Hepatic stellate cell (primary cell): ENCODE data around the gene AOC3.
A peak's percentile ranks its signal among the peaks of the same experiment; 100 is the strongest.

Experiments used
- DNase-seq: peaks from one replicate; pipeline ENCODE4 v3.0.0; 2011; ENCODE audit warnings: low spot score

Gene AOC3, protein sequence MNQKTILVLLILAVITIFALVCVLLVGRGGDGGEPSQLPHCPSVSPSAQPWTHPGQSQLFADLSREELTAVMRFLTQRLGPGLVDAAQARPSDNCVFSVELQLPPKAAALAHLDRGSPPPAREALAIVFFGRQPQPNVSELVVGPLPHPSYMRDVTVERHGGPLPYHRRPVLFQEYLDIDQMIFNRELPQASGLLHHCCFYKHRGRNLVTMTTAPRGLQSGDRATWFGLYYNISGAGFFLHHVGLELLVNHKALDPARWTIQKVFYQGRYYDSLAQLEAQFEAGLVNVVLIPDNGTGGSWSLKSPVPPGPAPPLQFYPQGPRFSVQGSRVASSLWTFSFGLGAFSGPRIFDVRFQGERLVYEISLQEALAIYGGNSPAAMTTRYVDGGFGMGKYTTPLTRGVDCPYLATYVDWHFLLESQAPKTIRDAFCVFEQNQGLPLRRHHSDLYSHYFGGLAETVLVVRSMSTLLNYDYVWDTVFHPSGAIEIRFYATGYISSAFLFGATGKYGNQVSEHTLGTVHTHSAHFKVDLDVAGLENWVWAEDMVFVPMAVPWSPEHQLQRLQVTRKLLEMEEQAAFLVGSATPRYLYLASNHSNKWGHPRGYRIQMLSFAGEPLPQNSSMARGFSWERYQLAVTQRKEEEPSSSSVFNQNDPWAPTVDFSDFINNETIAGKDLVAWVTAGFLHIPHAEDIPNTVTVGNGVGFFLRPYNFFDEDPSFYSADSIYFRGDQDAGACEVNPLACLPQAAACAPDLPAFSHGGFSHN

DNA sequence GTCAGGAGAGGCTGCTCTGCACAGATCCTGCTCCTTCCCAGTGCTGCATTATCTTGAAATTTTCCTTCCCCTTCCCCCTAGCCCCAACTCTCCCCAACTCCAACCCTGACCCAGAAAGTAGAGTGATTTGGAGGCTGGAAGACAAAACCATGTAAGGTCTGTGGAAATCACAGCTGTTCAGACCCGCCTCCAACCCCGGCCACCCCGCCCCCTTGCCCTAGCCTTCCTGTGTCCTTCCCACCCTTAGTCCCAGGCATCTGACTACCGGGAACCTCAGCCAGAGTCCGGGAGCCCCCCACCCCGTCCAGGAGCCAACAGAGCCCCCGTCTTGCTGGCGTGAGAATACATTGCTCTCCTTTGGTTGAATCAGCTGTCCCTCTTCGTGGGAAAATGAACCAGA is at the start of gene AOC3:
Gene AOC3 (plus strand): TSS at position 246 of the 400 bp plus-strand sequence. CDS start 145 bp downstream, at position 391.
- no peak for DNase-seq

DNA sequence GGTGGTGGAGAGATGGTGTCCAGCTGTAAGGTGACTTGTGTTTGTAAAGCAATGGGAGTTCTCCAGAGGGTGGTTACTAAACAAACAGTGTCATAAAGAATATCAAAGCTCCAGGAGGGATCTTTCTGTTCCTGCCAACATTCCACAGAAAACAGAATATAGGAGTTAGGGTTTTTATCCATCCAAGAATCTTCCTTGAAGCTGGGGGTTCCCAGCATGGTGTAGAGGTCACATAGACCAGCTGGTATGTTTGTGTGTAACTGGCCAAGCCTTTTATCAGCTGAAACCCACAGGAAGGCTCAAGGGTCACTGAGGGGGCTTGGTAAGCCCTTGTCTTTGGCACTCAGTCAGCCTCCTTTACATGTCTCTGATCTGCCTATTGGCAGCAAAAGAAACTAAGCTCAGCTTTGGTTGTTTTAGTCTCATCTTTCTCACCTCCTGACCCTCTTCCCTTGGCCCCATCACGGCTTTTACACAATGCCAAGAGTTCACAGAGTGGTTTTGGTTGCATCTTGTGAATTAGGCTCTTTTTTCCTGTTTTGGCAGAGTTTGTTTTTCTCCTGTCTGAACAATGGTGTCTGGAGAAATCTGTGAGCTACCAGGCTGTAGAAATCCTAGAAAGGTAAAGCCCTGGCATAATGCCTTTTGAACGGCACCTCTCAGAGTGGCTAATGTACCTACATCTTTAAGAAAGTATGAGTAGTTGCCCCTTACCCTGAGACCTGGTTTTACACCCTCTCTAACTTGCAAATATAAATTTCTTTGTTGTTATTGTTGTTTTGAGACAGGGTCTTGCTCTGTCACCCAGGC is 47.7 kb upstream of the AOC3 start:
- DNase-seq: no peak

DNA sequence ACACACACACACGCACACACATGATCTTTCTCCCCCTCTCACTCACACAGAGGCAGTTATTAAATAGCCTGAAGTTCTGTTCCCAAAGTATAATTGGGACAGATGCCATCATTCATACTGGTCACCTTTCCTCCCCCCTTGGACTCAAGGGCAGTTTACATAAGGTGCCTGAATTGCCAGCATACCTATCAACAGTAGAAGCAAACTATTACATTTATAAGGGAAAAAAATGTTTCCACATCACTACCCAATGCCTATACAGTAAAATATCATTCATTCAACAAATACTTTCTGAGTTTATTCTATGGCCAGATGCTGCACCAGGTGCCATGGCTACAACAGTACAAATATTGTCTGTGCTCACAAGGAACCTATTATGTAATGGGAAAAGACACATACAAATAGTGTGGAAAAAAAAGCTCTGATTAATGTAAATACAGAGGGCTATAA is 46.1 kb upstream of the AOC3 start:
- no peak for DNase-seq

DNA sequence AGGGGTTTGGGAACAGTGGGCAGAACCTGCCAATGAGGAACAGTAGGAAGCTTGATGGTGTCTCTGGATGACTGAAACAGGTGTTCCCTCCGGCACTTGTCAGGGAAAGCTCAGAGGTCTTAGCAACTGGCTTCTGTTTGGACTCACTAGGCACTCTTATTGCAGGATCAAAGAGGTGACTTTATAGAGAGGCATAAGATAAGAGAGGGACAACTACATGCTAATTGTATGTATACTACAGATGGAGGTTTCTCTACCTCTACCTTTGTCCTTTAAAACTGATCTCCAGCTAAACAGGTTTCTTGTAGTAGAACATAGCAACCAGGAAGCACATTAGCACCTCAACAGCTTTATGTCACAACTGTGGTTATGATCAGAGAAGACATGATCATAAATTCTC is 44.8 kb upstream of the AOC3 start:
- DNase-seq: no peak

DNA sequence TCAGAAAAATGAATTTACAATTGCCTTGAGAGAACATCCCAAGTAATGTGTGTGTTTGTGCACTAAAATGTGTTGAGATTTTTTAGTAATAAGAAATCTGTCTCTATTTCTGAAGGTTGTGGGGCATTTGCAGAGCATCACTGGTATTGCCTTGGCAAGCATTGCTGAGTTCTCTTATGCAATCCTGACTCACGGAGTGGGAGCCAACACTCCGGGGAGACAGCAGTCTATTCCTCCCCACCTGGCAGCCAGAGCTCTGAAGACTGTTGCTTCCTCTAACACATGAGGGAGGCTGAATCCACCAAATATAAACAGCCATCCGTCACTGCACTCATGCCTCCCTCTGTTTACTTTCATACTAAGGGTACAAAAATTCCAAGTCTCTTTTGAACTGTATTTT is 41.7 kb upstream of the AOC3 start:
- peak; percentile 62 for DNase-seq

DNA sequence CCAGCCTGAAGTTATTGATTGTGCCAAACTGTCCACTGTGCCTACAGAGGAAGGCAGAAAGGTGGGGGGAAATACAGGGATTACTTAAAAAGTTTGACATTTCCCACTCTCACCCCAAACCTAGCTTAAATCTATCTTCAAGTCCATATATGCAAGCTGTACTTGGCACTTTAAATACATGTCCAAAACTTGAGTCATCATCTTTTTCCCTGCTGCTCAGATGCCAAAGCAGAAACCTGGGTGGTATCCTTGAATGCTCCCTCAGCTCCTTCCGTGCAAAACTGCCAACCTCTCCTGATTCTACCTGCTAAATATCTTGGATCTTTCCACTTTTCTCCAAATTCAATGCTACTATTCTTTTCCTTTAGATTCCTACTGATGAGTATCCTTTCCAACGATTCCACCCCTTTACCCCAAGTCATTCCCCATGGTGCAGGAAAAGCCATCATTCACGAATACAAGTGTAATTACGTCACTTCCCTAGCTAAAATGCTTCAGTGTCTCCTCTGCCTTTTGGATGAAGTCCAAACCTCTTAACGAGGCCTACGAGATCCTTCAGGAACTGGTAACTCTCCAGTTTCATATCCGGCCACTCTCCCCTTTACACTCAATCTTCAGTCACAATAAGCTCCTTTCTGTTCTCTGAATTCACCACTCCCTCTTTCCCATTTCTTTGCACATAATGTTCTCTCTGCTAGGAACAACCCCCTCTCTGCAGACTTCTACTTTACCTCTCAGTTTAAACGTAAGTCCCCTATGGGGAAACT is 36.2 kb upstream of the AOC3 start:
- DNase-seq: peak; percentile 46

DNA sequence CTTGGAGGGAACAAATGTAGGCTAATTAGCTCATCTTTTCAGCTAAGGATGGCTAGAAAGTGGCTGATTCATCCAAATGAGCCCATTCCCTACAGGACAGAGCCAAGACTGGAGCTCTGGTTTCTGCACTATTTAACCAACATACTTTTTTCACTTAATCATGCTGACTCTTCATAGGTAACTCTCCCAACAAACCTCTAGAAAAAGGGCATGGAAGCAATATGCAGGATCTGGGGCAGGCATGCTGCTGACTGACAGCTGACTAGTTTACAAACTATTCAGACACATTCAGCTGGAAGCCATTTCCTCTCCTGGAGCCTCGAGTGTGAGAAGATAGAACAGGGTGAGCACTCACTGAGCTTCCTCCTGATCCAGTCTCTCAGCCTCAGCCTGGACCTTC is 33.1 kb upstream of the AOC3 start:
- peak; percentile 26 for DNase-seq

DNA sequence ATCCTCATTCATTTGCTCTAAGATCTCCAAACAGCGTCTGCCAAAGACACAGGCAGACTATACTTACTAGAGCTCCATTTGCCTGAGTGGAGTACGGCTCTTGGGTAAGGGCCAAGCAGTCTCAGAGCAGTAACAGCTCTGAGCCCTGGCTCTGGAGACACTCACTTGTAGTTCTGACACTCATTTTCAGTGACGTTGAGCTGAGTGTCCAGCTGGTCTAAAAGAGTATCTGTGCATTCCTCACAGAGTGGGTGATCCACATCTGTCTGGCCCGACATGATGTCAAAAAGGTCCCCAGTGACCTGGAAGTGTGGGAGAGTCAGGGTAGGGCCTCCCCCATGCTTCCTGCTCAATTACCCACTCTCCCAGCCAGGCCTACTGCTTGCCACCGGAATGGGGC is 32.6 kb upstream of the AOC3 start:
- peak; percentile 47 for DNase-seq

DNA sequence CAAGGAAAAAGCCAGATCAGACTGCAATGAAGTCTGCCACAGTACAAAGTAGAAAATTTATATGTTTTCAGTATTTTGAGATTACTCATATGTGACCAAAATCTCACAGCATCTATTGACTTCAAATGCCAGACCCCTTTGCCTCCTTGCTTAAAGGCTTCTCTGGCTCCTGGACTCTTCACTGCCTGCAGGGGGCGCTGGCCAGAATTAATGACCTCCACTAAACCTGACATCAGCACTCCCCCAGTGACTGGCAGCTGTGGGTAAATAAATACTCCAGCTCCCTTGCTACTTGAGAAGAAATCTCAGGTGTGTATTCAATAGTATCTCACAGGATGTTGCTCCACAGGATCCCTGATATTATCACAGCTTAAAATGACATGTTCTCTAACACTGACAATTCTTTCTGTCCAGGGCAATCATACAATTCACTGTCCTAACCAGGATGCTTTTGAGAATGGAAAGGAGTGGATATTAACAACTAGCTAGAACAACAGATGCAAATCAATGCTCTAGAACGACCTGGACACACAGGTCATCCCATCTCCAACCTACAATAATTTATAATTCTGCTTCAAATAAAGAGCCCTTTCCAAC is 31.0 kb upstream of the AOC3 start:
- DNase-seq: peak; percentile 27

DNA sequence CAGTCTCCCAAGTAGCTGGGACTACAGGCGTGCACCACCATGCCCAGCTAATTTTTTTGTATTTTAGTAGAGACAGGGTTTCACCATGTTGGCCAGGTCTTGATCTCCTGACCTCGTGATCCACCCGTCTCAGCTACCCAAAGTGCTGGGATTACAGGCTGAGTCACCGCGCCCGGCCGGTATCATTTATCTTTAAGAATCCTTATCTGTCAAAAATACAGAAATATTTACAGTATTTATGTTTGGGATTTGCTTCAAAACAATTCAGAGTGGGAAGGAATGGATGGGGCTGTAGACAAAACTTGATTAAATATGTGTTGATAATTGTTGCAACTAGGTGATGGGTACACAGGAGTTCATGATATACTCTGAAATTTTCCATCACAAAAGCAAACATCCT is 29.8 kb upstream of the AOC3 start:
- DNase-seq: no peak

DNA sequence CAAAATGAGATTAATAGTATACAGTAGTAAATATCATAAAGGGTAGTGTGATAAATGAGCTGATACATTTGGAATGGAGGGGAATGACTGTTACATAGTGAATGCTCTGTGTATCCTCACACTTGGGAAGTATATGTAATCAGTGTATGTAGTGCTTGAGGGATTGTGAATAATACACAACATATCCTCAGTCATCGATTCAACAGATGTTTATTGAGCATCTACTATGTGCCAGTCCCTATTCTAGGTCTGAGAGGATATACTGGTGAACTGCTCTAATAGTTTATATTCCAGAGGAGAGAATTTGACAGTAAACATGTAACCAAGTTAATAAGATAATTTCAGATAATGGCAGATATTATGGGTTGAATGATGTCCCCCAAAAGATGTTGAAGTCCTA is 23.5 kb upstream of the AOC3 start:
- DNase-seq: no peak

DNA sequence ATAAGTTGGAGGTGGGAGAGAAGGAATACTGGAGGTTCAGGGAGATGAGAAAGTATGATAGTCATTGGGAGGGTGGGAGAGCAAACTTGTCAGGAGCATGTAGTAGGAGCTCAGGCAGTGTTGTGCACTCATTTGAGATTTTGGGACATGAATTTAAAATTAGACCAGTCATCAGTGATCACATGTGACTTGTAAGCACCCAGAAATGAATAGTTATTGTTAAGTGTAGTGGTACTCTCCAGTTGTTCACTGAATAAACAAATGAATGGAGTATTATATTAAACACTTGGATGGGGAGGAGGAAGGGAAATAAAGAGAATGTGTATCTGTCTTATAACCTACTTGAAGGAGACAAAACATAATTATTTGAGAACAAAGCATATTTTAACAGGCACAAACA is 20.0 kb upstream of the AOC3 start:
- DNase-seq: no peak

DNA sequence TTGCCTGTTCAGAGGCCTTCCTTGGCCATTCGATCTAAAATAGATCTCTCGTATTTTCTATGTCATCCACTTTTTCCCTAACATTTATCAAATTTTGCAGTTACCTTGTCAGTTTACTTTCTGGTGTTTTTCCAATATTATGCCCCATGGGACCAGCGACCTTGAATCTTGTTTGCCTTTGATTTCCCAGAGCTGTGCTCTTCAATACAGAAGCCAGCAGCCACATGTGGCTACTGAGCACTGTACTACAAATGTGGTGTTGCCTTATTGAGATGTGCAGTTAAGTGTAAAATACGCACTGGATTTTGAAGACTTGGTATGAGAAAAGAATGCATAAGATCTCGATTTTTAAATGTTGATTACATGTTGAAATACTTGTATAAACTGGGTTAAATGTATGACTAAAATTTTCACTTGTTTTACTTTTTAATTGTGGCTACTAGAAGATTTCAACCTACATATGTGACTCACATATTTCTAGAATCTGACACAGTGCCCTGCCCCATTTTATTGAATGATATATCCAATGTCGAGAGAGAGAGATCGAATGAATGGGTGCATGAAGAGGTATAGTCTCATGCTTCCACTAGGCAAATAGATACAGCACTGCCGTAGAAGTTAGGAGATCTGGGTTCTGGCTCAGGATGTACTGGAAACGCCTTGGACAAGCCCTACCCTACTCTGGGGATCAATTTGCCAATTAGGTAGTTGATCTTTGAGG is 18.6 kb upstream of the AOC3 start:
- no peak for DNase-seq

DNA sequence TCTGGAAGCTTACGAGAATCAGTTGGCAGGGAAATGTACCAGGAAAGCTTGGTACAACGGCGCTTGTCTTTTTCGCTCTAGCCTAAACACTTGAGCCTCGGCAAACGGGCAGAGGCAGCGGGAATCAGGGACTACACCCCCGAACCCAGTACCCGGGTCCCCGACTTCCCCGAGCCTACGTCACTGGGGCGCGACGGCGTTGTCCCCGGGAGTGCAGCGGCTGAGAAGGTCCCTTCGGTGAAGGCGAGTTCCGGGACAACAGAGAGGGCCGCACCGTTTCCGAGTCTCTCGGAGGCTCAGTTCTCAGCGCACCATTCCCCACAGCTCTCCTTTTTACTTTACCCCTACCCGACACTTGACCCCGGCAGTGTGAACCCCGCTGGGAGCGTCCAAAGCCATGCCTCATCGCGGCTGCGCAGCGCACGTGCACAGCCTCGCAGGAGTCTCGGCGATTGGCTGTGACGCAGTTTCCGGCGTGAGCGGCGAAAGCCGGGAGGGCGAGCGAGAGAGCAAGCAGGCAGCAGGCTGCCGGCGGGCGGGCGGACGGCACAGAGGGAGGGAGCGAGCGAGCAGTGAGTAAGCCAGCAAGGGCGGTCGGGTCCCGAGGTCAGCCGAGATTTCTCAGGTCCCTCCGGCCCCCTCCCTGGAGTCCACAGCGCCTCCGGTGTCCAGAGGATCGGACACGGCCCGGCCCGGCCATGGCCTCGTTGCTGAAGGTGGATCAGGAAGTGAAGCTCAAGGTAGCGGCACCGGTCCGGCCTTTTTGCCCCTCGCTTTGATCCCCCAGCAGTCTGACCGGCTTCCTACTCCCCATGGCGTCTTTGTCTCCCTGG is 17.8 kb upstream of the AOC3 start, which contains the start of gene PSME3:
Gene PSME3 (plus strand): TSS at position 464 of the 833 bp plus-strand sequence. CDS start 235 bp downstream, at position 699.
- peak; percentile 94 for DNase-seq

DNA sequence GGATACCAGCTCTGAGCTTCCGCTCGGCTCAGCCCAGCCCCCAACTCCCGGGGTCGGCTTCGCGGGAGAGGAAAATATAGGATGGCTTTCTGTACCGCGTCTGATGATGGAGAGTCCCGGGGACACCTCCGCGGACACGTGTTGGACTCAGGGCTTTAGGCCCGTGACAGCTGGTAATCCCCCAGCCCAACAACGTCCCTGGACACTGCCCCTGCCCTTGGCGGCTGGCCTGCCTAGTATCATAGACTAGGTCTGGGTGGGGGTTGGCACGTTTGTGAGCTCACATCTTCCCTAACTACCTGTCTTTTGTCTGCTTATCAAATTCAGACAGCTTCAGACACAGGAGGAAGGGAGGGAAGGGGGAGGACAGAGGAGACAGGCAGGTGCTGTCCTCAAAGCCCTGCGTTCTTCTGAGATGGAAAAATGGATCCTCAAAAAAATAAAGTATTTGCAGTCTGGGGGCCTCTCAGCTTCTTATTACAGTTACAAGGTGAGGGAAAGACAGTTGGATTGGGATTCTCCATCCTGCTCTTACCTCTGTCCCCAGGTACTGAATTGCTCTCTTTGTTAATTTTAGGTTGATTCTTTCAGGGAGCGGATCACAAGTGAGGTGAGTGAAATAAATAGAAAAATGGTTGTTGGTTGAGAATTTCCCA is 17.1 kb upstream of the AOC3 start:
- no peak for DNase-seq

DNA sequence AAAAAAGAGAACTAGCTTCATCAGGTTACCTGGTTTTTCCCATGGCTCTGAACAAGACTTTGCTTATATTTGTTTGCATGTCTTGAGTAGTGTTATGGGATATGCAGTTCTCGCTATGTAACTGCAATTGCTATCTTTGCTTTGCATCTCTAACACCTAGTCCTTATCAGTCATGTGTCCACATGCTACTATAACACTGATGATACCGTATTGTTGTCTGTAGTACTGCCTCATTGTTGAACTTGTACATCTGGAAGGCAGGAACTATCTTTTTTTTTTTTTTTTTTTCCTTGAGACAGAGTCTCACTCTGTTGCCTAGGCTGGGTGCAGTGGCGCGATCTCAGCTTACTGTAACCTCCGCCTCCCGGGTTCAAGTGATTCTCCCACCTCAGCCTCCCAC is 15.3 kb upstream of the AOC3 start:
- DNase-seq: no peak

DNA sequence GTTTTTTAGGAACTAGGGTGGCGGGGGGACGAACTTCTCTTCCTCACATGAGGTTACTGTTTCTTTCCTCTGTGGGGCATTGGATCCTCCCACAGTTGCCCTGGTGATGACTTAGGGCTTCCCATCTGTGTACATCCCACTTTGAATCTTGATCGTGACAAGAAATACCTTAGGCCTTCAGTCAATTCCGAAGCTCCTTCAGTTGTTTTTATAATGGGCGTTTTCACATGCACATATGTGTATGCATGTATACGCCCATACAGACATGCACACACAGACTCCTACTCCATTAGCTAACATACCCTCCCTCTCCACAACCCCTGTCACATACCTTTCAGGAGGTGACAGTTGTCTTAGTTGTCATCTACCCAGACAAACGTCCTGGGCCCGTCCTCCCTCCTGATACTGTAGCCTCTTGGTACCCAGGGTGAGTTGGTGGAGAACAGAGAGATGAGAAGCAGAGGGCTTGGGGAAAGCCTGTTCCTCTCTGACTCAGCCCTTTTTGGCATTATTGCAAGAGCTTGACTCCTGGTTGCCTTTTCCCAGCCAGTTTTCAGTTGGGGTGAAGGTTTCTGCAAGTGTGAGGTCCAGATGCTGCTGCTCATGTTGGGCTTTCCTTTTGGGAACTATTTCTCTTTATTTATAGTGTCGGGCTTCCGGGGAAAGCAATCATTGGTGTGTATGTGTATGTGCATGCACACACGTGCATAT is 8.9 kb upstream of the AOC3 start:
- DNase-seq: no peak

DNA sequence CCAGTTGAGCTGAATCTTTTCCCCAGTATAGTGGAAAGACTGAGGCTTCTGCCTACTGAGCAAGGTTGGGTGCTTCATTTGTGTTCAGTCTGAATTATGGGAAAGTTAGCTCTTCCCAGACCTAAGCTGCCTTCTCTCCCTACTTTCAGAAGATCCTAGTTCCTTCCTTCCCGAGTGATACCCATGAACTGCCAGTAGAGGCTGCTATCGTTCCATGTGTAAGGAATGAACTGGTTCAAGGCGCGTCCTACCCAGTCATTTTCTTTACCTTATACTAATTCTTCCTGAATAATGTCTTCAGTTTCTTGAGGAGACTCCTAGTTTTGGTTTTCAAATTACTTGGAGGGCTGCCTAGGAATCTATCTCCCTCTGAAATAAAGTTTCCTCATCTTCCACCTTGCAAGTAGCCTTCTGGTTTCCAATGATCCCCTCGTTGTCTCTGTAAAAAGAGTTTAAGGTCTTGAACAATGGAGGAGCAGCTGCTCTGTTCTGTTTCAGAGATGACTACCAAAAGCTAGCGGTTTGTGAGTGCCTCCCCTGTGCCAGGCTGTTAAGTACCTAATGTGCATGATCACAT is 7.6 kb upstream of the AOC3 start:
- DNase-seq: peak; percentile 87
